ENCODE measurements around the gene GIT2. TPM values are rescaled to one million over a fixed set of nuclear protein-coding genes. Genes with fewer than 3 reads are reported as not detected.

Gene GIT2
- total RNA-seq, 2 donors from 2014 or later = 27.0 to 27.9 TPM

GRCh38 chr12:109999649-109999971 lies 3.4 kb upstream of the GIT2 start:
- H3K4me3 ChIP-seq (ENCODE audit: low read length) = peak overlapping the region; percentile 97
- Mint-ChIP-seq H3K27me3 (ENCODE audit: insufficient read depth) (no peaks in the 10 kb centered on the region), H3K9me3 (no peaks in the 10 kb centered on the region), H3K36me3 (ENCODE audit: low read depth) (peaks cover 3% of the 10 kb centered on the region), H3K4me3 (peak overlapping the region; percentile 79), H3K4me1 (peaks cover 24% of the 10 kb centered on the region), H3K27ac (peak overlapping the region; percentile 83)
- H3K9ac ChIP-seq (ENCODE audit: extremely low read depth, low read length, poor library complexity, severe bottlenecking) = peak overlapping the region; percentile 97
- DNase-seq = no peak
- 0% methylated on average over 3 to 27 of the region's 27 CpGs for WGBS, 2 experiments (ENCODE audit: insufficient coverage in 1 of 2, insufficient read length in 1 of 2)
- H3K27ac ChIP-seq (ENCODE audit: low read depth, low read length) = no peak overlapping the region
- no peaks in the 10 kb centered on the region for H3K4me1 ChIP-seq (ENCODE audit: control insufficient read depth, insufficient read depth, low read length)
- TF ChIP-seq, protein P1, sequence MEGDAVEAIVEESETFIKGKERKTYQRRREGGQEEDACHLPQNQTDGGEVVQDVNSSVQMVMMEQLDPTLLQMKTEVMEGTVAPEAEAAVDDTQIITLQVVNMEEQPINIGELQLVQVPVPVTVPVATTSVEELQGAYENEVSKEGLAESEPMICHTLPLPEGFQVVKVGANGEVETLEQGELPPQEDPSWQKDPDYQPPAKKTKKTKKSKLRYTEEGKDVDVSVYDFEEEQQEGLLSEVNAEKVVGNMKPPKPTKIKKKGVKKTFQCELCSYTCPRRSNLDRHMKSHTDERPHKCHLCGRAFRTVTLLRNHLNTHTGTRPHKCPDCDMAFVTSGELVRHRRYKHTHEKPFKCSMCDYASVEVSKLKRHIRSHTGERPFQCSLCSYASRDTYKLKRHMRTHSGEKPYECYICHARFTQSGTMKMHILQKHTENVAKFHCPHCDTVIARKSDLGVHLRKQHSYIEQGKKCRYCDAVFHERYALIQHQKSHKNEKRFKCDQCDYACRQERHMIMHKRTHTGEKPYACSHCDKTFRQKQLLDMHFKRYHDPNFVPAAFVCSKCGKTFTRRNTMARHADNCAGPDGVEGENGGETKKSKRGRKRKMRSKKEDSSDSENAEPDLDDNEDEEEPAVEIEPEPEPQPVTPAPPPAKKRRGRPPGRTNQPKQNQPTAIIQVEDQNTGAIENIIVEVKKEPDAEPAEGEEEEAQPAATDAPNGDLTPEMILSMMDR (conservative IDR thresholded peaks at IDR 0.05) = no peak
- no peaks in the 10 kb centered on the region for H3K9me3 ChIP-seq (ENCODE audit: control insufficient read depth, low read length)
- no peaks in the 10 kb centered on the region for H3K27me3 ChIP-seq (ENCODE audit: control insufficient read depth, insufficient read depth, low read length, poor library complexity, severe bottlenecking)
- H3K36me3 ChIP-seq (ENCODE audit: control insufficient read depth, insufficient read depth, low read length) = peaks cover 9% of the 10 kb centered on the region

- Mint-ChIP-seq H3K9me3 (no peaks in the 10 kb centered on the region), H3K4me3 (peak within 1 kb of the TSS; percentile 79), H3K36me3 (ENCODE audit: low read depth) (peaks cover 3% of the 10 kb centered on the region), H3K4me1 (peaks cover 29% of the 10 kb centered on the region), H3K27me3 (ENCODE audit: insufficient read depth) (no peaks in the 10 kb centered on the region), H3K27ac (peak within 1 kb of the TSS; percentile 100)
- Histone ChIP-seq H3K9ac (ENCODE audit: extremely low read depth, low read length, poor library complexity, severe bottlenecking) (peak within 1 kb of the TSS; percentile 97), H3K36me3 (ENCODE audit: control insufficient read depth, insufficient read depth, low read length) (peaks cover 9% of the 10 kb centered on the region), H3K27ac (ENCODE audit: low read depth, low read length) (peak within 1 kb of the TSS; percentile 91), H3K4me3 (ENCODE audit: low read length) (peak within 1 kb of the TSS; percentile 97), H3K27me3 (ENCODE audit: control insufficient read depth, insufficient read depth, low read length, poor library complexity, severe bottlenecking) (no peaks in the 10 kb centered on the region), H3K9me3 (ENCODE audit: control insufficient read depth, low read length) (no peaks in the 10 kb centered on the region), H3K4me1 (ENCODE audit: control insufficient read depth, insufficient read depth, low read length) (no peaks in the 10 kb centered on the region)
- 1 to 2% methylated on average over 24 to 62 of the region's 62 CpGs for WGBS, 2 experiments (ENCODE audit: insufficient coverage in 1 of 2, insufficient read length in 1 of 2)
- TF ChIP-seq, protein P1 (conservative IDR thresholded peaks at IDR 0.05) = no peak
- DNase-seq = peak; percentile 97
Measured at GRCh38 chr12:109998904-109999648, 2.9 kb upstream of the GIT2 start, which contains the start of gene ANKRD13A. TSS of gene ANKRD13A (plus strand) at chr12:109999430. CDS start at chr12:109999689, 259 bp downstream.

DNA sequence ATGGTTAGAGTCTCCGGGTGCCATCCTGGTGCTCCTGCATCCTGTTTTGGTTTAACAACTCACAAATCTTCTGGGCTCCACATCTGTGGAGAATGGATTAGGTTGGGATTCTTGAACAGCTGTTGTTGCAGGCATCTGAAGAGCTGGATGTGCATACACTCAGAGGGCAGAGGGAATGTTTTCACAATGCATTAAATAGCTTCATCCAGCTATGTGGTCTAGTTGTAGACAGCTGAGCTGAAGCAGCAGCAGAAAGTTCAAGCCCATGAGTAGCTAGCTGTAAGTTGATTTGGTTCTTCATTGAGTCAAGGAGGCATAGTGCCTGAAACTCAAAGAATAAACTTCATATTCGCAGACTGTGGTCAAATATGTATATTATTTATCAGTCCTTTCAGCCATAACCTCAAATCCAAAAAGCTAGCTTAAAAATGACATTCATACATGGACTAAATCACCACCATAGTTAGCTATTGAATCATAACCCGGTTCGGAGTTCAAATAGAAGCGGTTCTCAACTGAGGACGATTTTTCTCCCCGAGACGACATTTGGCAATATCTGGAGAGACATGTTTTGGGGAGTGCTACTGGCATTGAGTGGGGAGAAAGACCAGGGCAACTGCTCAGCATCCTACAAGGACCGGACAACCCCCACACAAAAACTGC lies 2.2 kb upstream of the GIT2 start:
- H3K4me1 ChIP-seq (ENCODE audit: control insufficient read depth, insufficient read depth, low read length) = no peaks in the 10 kb centered on the region
- H3K27me3 ChIP-seq (ENCODE audit: control insufficient read depth, insufficient read depth, low read length, poor library complexity, severe bottlenecking) = no peaks in the 10 kb centered on the region
- no peak overlapping the region for H3K27ac ChIP-seq (ENCODE audit: low read depth, low read length)
- Mint-ChIP-seq H3K9me3 (no peaks in the 10 kb centered on the region), H3K36me3 (ENCODE audit: low read depth) (peaks cover 2% of the 10 kb centered on the region), H3K27ac (peak overlapping the region; percentile 100), H3K27me3 (ENCODE audit: insufficient read depth) (no peaks in the 10 kb centered on the region), H3K4me3 (peak overlapping the region; percentile 79), H3K4me1 (peaks cover 29% of the 10 kb centered on the region)
- WGBS, 2 experiments (ENCODE audit: insufficient coverage in 1 of 2, insufficient read length in 1 of 2) = 81 to 82% methylated on average over 6 to 9 of the region's 9 CpGs
- no peak for DNase-seq
- H3K9me3 ChIP-seq (ENCODE audit: control insufficient read depth, low read length) = no peaks in the 10 kb centered on the region
- H3K36me3 ChIP-seq (ENCODE audit: control insufficient read depth, insufficient read depth, low read length) = peaks cover 9% of the 10 kb centered on the region
- H3K4me3 ChIP-seq (ENCODE audit: low read length) = peak overlapping the region; percentile 97
- peak overlapping the region; percentile 97 for H3K9ac ChIP-seq (ENCODE audit: extremely low read depth, low read length, poor library complexity, severe bottlenecking)
- TF ChIP-seq, protein P1 (conservative IDR thresholded peaks at IDR 0.05) = no peak

Data from endodermal cell (in vitro differentiated cells).